Panc1 (cell line): Measurements from ENCODE around the gene DIS3L2.

Experiments
- CTCF ChIP-seq: fragments of 450-650 bp; IDR thresholded peaks from 2 replicates; pipeline ENCODE4 v1.5.1; 2017; ENCODE audit warnings: mild to moderate bottlenecking
- POLR2AphosphoS5 ChIP-seq: IDR thresholded peaks from 2 replicates; pipeline ENCODE4 v1.6.1; 2012; ENCODE audit warnings: mild to moderate bottlenecking, low read depth, low read length, moderate library complexity
- REST ChIP-seq, 2 experiments: IDR thresholded peaks; 2 replicates each; pipeline ENCODE4 v1.6.1; 2011 to 2012; ENCODE audit warnings: low read depth in 2 of 2, control low read depth in 1 of 2, low read length in 1 of 2, mild to moderate bottlenecking in 1 of 2, moderate library complexity in 1 of 2; ENCODE audit not compliant: insufficient read depth in 1 of 2
- SIN3A ChIP-seq: IDR thresholded peaks from 2 replicates; pipeline ENCODE4 v1.6.1; 2012; ENCODE audit warnings: low read depth, mild to moderate bottlenecking, low read length, moderate library complexity, borderline replicate concordance; ENCODE audit not compliant: insufficient read depth
- TCF7L2 ChIP-seq: IDR thresholded peaks from 2 replicates; pipeline ENCODE4 v1.6.1; 2011; ENCODE audit warnings: mild to moderate bottlenecking, low read depth, low read length, inconsistent platforms

- TF ChIP-seq REST (IDR thresholded peaks at IDR 0.05; ENCODE audit: insufficient read depth in 1 of 2, low read depth in 2 of 2, low read length in 1 of 2) (no peak), CTCF (no peak), POLR2AphosphoS5 (no peak), SIN3A (no peak), TCF7L2 (no peak)
Measured at GRCh38 chr2:232242316-232242715, 280.8 kb downstream of the DIS3L2 start.
